PC-3 (cell line): ENCODE results near the gene ITFG2. TPM values are rescaled to one million over a fixed set of nuclear protein-coding genes. Genes with fewer than 3 reads are reported as not detected.

ENCODE experiments used
- ATAC-seq: fragments of 200-7000 bp; cut with Tn5 transposase; 2 replicates; pipeline ENCODE4 v1.9.1; 2020; ENCODE audit warnings: mild to moderate bottlenecking, moderate library complexity
- BruUV-seq: library from RNA; stranded (reverse); fragments of 400-500 nt; replicated peaks from 2 replicates; lab custom pipeline; 2021; lab: Mats Ljungman, UMichigan
- CTCF ChIA-PET: fragments of 300-600 bp; sonication (Branson Sonifier 250); formaldehyde crosslinking; loops from one replicate; lab custom pipeline; 2022; ENCODE audit warnings: antibody characterized with exemption; lab: Charles Lee
- POLR2A ChIA-PET: fragments of 300-600 bp; sonication (Branson Sonifier 250); formaldehyde crosslinking; loops from one replicate; lab custom pipeline; 2022; ENCODE audit warnings: antibody characterized with exemption; ENCODE audit not compliant: unreplicated experiment; lab: Charles Lee
- DNase-seq: peaks from one replicate; pipeline ENCODE4 v3.0.0-alpha.2; 2015
- H2AFZ ChIP-seq: fragments of 300-600 bp; sonication (generic); 2 replicates; pipeline ENCODE4 v1.6.0; 2016; ENCODE audit warnings: antibody characterized with exemption, low read length
- H3F3A ChIP-seq: fragments of 300-600 bp; sonication (generic); one replicate; pipeline ENCODE4 v1.6.0; 2017; ENCODE audit warnings: antibody characterized with exemption, low read length, control low read depth, mild to moderate bottlenecking; ENCODE audit not compliant: unreplicated experiment
- H3K27ac ChIP-seq: fragments of 300-600 bp; sonication (generic); 2 replicates; pipeline ENCODE4 v1.5.1; 2016; ENCODE audit warnings: mild to moderate bottlenecking, low read length
- H3K27me3 ChIP-seq: fragments of 300-600 bp; sonication (generic); 2 replicates; pipeline ENCODE4 v1.6.1; 2016; ENCODE audit warnings: low read length, mixed read lengths
- H3K36me3 ChIP-seq: fragments of 300-600 bp; sonication (generic); 2 replicates; pipeline ENCODE4 v1.6.1; 2016; ENCODE audit warnings: low read depth, mixed run types, low read length, mixed read lengths
- H3K4me1 ChIP-seq: fragments of 300-600 bp; sonication (generic); 2 replicates; pipeline ENCODE4 v1.5.1; 2016; ENCODE audit warnings: low read length; ENCODE audit not compliant: insufficient read depth
- H3K4me2 ChIP-seq: fragments of 300-600 bp; sonication (generic); 2 replicates; pipeline ENCODE4 v1.6.0; 2016; ENCODE audit warnings: low read length
- H3K4me3 ChIP-seq: fragments of 300-600 bp; sonication (generic); 2 replicates; pipeline ENCODE4 v1.5.1; 2016; ENCODE audit warnings: mild to moderate bottlenecking, low read length, mixed read lengths
- H3K79me2 ChIP-seq: fragments of 300-600 bp; sonication (generic); 2 replicates; pipeline ENCODE4 v1.6.1; 2017; ENCODE audit warnings: low read length, mixed read lengths
- H3K9ac ChIP-seq: fragments of 300-600 bp; sonication (generic); 2 replicates; pipeline ENCODE4 v1.6.0; 2016; ENCODE audit warnings: mild to moderate bottlenecking, low read length
- H3K9me2 ChIP-seq: fragments of 300-600 bp; sonication (generic); replicated peaks from 2 replicates; pipeline ENCODE4 v1.6.1; 2016; ENCODE audit warnings: mixed run types, low read length, mixed read lengths
- H3K9me3 ChIP-seq: fragments of 300-600 bp; sonication (generic); 2 replicates; pipeline ENCODE4 v1.6.1; 2016; ENCODE audit warnings: low read length, mixed read lengths
- H4K20me1 ChIP-seq: fragments of 300-600 bp; sonication (generic); 2 replicates; pipeline ENCODE4 v1.6.1; 2016; ENCODE audit warnings: low read length, mixed read lengths
- EZH2 ChIP-seq: fragments of 300-600 bp; sonication (generic); IDR thresholded peaks from one replicate; pipeline ENCODE4 v1.6.1; 2017; ENCODE audit warnings: antibody characterized with exemption, mild to moderate bottlenecking, low read length; ENCODE audit not compliant: unreplicated experiment
- EZH2phosphoT487 ChIP-seq: fragments of 300-600 bp; sonication (generic); IDR thresholded peaks from 2 replicates; pipeline ENCODE4 v1.6.1; 2018; ENCODE audit warnings: mild to moderate bottlenecking, antibody characterized with exemption, low read length, borderline replicate concordance
- intact Hi-C: fragments of 100-400 bp; cut with micrococcal nuclease; formaldehyde crosslinking; loops from 2 replicates; pipeline ENCODE4 v1.9.0; 2023
- total RNA-seq: library from RNA; depleted of rRNA; stranded (reverse); fragments of >200 nt; gene quantifications from 2 replicates; pipeline ENCODE4 v1.2.3, GENCODE V29; 2014
- TF ChIP-seq, protein P1 (sequence below): fragments of 300-600 bp; sonication (generic); conservative IDR thresholded peaks from 2 replicates; pipeline ENCODE4 v1.5.1; 2017; ENCODE audit warnings: antibody characterized with exemption, low read depth, mild to moderate bottlenecking, low read length

Gene ITFG2
- total RNA-seq, 1 experiment from 2014 or later = 12.8 TPM

DNA sequence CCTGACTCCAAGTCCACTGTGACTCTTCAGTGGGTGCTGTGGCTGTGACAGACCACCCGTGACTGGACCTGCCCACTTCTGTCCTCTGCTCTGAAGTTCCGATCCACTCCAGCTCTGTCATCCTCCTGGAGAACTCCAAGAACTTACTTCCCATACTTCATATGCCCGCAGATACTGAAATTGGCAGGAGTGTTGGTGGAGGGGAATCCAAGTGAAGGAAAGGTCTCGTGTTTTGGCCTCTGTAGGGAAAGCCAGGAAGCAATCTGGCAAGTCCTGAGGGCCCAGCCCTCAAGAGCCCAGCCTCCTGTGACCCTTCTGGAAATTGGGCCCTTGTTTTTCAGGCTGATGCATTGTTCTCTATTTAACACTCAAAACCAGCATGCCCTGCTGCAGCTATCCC is 40.1 kb upstream of the ITFG2 start:
- no peaks in the 10 kb centered on the region for H3K9me2 ChIP-seq
- H3K9me3 ChIP-seq = no peaks in the 10 kb centered on the region
- H3K36me3 ChIP-seq = no peaks in the 10 kb centered on the region
- DNase-seq = no peak
- no peaks in the 10 kb centered on the region for H4K20me1 ChIP-seq
- H2AFZ ChIP-seq = no peak overlapping the region
- POLR2A ChIA-PET = no interaction called here
- intact Hi-C loops = no loop called here
- no peak for ATAC-seq
- TF ChIP-seq EZH2phosphoT487 = no peak
- TF ChIP-seq EZH2 = no peak
- TF ChIP-seq, protein P1, sequence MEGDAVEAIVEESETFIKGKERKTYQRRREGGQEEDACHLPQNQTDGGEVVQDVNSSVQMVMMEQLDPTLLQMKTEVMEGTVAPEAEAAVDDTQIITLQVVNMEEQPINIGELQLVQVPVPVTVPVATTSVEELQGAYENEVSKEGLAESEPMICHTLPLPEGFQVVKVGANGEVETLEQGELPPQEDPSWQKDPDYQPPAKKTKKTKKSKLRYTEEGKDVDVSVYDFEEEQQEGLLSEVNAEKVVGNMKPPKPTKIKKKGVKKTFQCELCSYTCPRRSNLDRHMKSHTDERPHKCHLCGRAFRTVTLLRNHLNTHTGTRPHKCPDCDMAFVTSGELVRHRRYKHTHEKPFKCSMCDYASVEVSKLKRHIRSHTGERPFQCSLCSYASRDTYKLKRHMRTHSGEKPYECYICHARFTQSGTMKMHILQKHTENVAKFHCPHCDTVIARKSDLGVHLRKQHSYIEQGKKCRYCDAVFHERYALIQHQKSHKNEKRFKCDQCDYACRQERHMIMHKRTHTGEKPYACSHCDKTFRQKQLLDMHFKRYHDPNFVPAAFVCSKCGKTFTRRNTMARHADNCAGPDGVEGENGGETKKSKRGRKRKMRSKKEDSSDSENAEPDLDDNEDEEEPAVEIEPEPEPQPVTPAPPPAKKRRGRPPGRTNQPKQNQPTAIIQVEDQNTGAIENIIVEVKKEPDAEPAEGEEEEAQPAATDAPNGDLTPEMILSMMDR = no peak
- H3K9ac ChIP-seq = no peak overlapping the region
- H3K79me2 ChIP-seq = no peaks in the 10 kb centered on the region
- no TSS peak for BruUV-seq
- no peak overlapping the region for H3K4me3 ChIP-seq
- H3K27ac ChIP-seq = no peak overlapping the region
- no peaks in the 10 kb centered on the region for H3K4me1 ChIP-seq
- H3K27me3 ChIP-seq = peaks cover 18% of the 10 kb centered on the region
- H3K4me2 ChIP-seq = no peak overlapping the region
- H3F3A ChIP-seq = no peaks in the 10 kb centered on the region
- CTCF ChIA-PET = no interaction called here

DNA sequence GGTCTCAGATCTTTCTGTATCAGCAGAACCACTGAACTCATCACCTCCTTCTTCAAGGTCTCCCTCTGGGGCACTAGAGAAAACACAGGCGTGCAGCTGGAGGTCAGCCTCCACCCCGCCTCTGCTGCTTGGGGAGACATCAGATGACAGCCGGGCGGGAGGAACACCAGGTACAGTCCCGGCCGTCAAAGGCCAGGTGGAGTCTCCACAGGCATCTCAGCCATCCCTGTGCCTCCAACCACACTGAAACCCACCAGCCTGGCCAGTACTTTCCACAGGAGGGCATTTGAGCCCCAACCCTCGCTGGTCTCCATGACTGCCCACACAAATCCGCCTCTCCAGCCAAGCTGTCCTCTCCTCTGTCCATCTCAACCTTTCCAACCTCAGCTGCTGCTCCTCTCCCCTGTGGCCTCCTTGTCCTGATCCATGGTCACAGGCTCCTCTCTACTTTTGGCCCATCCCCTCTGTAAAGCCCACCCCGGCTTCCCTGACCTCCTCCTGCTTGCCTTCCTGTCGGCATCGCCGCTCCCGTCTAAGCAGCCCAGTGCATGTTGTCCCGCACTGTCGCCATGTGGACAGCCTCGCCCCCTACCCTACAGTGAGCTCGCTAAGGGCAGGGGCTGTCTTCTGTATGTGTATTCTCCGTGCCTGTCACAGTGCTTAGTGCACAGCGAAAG is 39.1 kb upstream of the ITFG2 start:
- no peaks in the 10 kb centered on the region for H4K20me1 ChIP-seq
- no TSS peak for BruUV-seq
- no peak overlapping the region for H3K4me3 ChIP-seq
- intact Hi-C loops = no loop called here
- no peak for TF ChIP-seq EZH2phosphoT487
- TF ChIP-seq, protein P1 = no peak
- TF ChIP-seq EZH2 = no peak
- H3K9me2 ChIP-seq = no peaks in the 10 kb centered on the region
- DNase-seq (no peak), ATAC-seq (no peak)
- no peaks in the 10 kb centered on the region for H3K4me1 ChIP-seq
- no peak overlapping the region for H3K27ac ChIP-seq
- H3K9me3 ChIP-seq = no peaks in the 10 kb centered on the region
- H3K27me3 ChIP-seq = peaks cover 25% of the 10 kb centered on the region
- no peaks in the 10 kb centered on the region for H3K36me3 ChIP-seq
- ChIA-PET CTCF (no interaction called here), POLR2A (no interaction called here)
- no peak overlapping the region for H2AFZ ChIP-seq
- no peaks in the 10 kb centered on the region for H3F3A ChIP-seq
- H3K79me2 ChIP-seq = no peaks in the 10 kb centered on the region
- H3K9ac ChIP-seq = no peak overlapping the region
- no peak overlapping the region for H3K4me2 ChIP-seq

DNA sequence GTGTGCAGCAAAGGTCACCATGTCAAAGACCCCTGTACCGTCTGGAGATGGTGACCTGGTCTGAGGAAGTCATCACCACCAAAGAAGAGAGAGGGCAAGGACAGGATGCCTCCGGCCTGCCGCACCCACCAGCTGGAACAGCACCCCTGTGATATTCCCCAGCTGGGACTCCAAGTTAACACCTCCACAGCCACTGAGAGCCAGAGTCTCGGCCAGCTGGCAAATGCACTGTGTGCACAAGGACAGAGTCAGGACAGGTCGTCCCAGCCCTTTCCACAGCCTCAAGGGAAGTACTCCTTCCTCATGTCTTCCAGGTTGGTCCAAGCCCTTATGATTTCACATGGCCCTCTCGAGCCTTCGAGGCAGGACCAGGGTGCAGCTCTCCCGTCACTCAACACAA is 37.0 kb upstream of the ITFG2 start:
- Histone ChIP-seq H2AFZ (no peak overlapping the region), H3K9me3 (no peaks in the 10 kb centered on the region), H3K27ac (no peak overlapping the region), H3F3A (no peaks in the 10 kb centered on the region), H3K4me3 (no peak overlapping the region), H3K36me3 (no peaks in the 10 kb centered on the region), H3K27me3 (peaks cover 31% of the 10 kb centered on the region), H3K9ac (no peak overlapping the region), H3K9me2 (no peaks in the 10 kb centered on the region), H3K4me1 (no peaks in the 10 kb centered on the region), H3K79me2 (no peaks in the 10 kb centered on the region), H4K20me1 (no peaks in the 10 kb centered on the region), H3K4me2 (no peak overlapping the region)
- ATAC-seq = no peak
- no peak for TF ChIP-seq EZH2
- TF ChIP-seq, protein P1 = no peak
- TF ChIP-seq EZH2phosphoT487 = no peak
- DNase-seq = no peak
- ChIA-PET CTCF (no interaction called here), POLR2A (no interaction called here)
- no TSS peak for BruUV-seq
- intact Hi-C loops = no loop called here
